ENCODE measurements around the gene PRKAR2A.

DNA sequence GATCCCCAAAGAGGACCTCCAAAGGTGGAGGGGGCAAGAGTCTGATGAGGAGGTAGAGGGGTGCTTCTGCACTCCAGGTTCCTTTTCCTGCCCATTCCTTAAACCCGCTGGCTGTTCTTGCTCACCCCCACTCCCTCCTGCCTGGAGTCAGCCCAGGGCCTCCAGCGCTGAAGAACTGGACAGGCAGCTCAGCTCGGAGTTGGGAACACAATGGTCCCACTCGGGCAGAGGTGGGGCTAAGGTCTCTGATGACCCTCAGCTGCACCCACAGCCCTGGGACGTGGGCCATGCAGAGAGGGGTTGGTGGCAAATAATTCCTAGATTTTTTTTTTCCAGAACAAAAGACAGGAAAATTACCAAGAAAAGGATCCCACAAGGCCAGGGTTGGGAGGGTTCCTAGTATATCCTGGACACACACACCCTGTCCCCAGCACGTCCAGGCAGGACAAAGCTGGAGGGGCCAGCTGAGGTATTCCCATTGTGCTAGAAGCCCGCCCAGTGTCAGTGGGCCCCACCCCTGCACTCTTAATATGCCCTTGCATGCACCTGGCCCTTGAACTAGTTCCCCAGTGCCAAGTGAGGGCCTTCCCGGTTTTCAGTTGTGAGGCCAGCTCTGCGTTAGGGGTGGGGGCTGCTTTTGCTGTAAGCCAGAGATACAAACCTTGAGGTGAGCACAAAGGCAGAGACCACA is 108.6 kb downstream of the PRKAR2A start:
- TF ChIP-seq, protein P1, sequence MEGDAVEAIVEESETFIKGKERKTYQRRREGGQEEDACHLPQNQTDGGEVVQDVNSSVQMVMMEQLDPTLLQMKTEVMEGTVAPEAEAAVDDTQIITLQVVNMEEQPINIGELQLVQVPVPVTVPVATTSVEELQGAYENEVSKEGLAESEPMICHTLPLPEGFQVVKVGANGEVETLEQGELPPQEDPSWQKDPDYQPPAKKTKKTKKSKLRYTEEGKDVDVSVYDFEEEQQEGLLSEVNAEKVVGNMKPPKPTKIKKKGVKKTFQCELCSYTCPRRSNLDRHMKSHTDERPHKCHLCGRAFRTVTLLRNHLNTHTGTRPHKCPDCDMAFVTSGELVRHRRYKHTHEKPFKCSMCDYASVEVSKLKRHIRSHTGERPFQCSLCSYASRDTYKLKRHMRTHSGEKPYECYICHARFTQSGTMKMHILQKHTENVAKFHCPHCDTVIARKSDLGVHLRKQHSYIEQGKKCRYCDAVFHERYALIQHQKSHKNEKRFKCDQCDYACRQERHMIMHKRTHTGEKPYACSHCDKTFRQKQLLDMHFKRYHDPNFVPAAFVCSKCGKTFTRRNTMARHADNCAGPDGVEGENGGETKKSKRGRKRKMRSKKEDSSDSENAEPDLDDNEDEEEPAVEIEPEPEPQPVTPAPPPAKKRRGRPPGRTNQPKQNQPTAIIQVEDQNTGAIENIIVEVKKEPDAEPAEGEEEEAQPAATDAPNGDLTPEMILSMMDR (conservative IDR thresholded peaks at IDR 0.05 in 1 of 2, IDR thresholded peaks at IDR 0.05 in 1 of 2; ENCODE audit: low read depth in 1 of 2, low read length in 2 of 2): no peak
- TF ChIP-seq EZH2 (IDR thresholded peaks at IDR 0.05; ENCODE audit: low read length, missing control alignments): no peak
